GM23338 (cell line): ENCODE data around the gene SMYD3. TPM values are rescaled to one million over a fixed set of nuclear protein-coding genes. Genes with fewer than 3 reads are reported as not detected.

Source experiments
- ATAC-seq: fragments of 200-7000 bp; cut with Tn5 transposase; 3 replicates; pipeline ENCODE4 v1.9.1; 2020
- DNase-seq: peaks from one replicate; pipeline ENCODE4 v3.0.0-alpha.2; 2015; ENCODE audit warnings: low spot score
- H2AFZ ChIP-seq: fragments of 200-600 bp; sonication (generic); 2 replicates; pipeline ENCODE4 v1.8.0; 2016; ENCODE audit warnings: antibody characterized with exemption, mild to moderate bottlenecking, moderate library complexity
- H3F3A ChIP-seq: fragments of 200-600 bp; sonication (generic); replicated peaks from 2 replicates; pipeline ENCODE4 v1.8.0; 2017; ENCODE audit warnings: antibody characterized with exemption, mixed run types, low read depth
- H3K27ac ChIP-seq: fragments of 200-600 bp; sonication (generic); 2 replicates; pipeline ENCODE4 v1.6.1; 2016; ENCODE audit warnings: low read depth
- H3K27me3 ChIP-seq: fragments of 200-600 bp; sonication (generic); 2 replicates; pipeline ENCODE4 v1.8.0; 2016; ENCODE audit warnings: mild to moderate bottlenecking, mixed run types, moderate library complexity; ENCODE audit not compliant: insufficient read depth
- H3K36me3 ChIP-seq: fragments of 200-600 bp; sonication (generic); 2 replicates; pipeline ENCODE4 v1.8.0; 2016; ENCODE audit warnings: mild to moderate bottlenecking; ENCODE audit not compliant: insufficient read depth
- H3K4me1 ChIP-seq: fragments of 200-600 bp; sonication (generic); 2 replicates; pipeline ENCODE4 v1.8.0; 2016; ENCODE audit warnings: mild to moderate bottlenecking, moderate library complexity; ENCODE audit not compliant: insufficient read depth
- H3K4me2 ChIP-seq: fragments of 200-600 bp; sonication (generic); 2 replicates; pipeline ENCODE4 v1.7.1; 2017; ENCODE audit warnings: mixed run types
- H3K4me3 ChIP-seq: fragments of 200-600 bp; sonication (generic); 2 replicates; pipeline ENCODE4 v1.6.1; 2016; ENCODE audit warnings: mixed run types
- H3K79me2 ChIP-seq: fragments of 200-600 bp; sonication (generic); replicated peaks from 2 replicates; pipeline ENCODE4 v1.8.0; 2017; ENCODE audit warnings: mild to moderate bottlenecking; ENCODE audit not compliant: insufficient read depth
- H3K9me2 ChIP-seq: fragments of 200-600 bp; sonication (generic); 2 replicates; pipeline ENCODE4 v1.8.0; 2017; ENCODE audit not compliant: insufficient read depth
- H4K20me1 ChIP-seq: fragments of 200-600 bp; sonication (generic); replicated peaks from 2 replicates; pipeline ENCODE4 v1.8.0; 2017; ENCODE audit warnings: mild to moderate bottlenecking; ENCODE audit not compliant: insufficient read depth
- H3K27ac Mint-ChIP-seq: 2 replicates; pipeline ENCODE4 v1.8.0; 2020; ENCODE audit warnings: inconsistent platforms, mild to moderate bottlenecking, moderate library complexity, mixed read lengths
- H3K27me3 Mint-ChIP-seq: 3 replicates; pipeline ENCODE4 v1.8.0; 2022; ENCODE audit warnings: low read depth, mild to moderate bottlenecking, moderate library complexity, mixed read lengths, inconsistent platforms; ENCODE audit not compliant: insufficient read depth, poor library complexity
- H3K36me3 Mint-ChIP-seq: 3 replicates; pipeline ENCODE4 v1.8.0; 2021; ENCODE audit warnings: low read depth, mild to moderate bottlenecking, inconsistent platforms, moderate library complexity, mixed read lengths
- H3K4me1 Mint-ChIP-seq: 3 replicates; pipeline ENCODE4 v1.8.0; 2020; ENCODE audit warnings: mild to moderate bottlenecking, inconsistent platforms, mixed read lengths
- H3K4me3 Mint-ChIP-seq: 3 replicates; pipeline ENCODE4 v1.8.0; 2021; ENCODE audit warnings: moderate library complexity, mild to moderate bottlenecking, inconsistent platforms, mixed read lengths
- H3K9me3 Mint-ChIP-seq: 3 replicates; pipeline ENCODE4 v1.8.0; 2020; ENCODE audit warnings: moderate library complexity, mild to moderate bottlenecking, inconsistent platforms, mixed read lengths
- CREB1 ChIP-seq: fragments of 250-450 bp; sonication (Bioruptor Pico); IDR thresholded peaks from 2 replicates; pipeline ENCODE4 v1.5.0; 2020; ENCODE audit warnings: low read depth, mild to moderate bottlenecking, moderate library complexity
- ETS1 ChIP-seq: IDR thresholded peaks from 2 replicates; pipeline ENCODE4 v1.6.1; 2016; ENCODE audit warnings: antibody characterized with exemption
- EZH2 ChIP-seq: fragments of 200-600 bp; sonication (generic); IDR thresholded peaks from one replicate; pipeline ENCODE4 v1.8.0; 2017; ENCODE audit warnings: antibody characterized with exemption, mild to moderate bottlenecking, low read depth; ENCODE audit not compliant: unreplicated experiment
- EZH2phosphoT487 ChIP-seq: fragments of 200-600 bp; sonication (generic); IDR thresholded peaks from one replicate; pipeline ENCODE4 v1.8.1; 2018; ENCODE audit warnings: antibody characterized with exemption; ENCODE audit not compliant: unreplicated experiment
- JUNB ChIP-seq: IDR thresholded peaks from one replicate; pipeline ENCODE4 v1.6.1; 2016; ENCODE audit warnings: antibody characterized with exemption; ENCODE audit not compliant: unreplicated experiment
- NANOG ChIP-seq: IDR thresholded peaks from 2 replicates; pipeline ENCODE4 v1.6.1; 2016; ENCODE audit warnings: antibody characterized with exemption, borderline replicate concordance
- POLR2AphosphoS5 ChIP-seq: IDR thresholded peaks from 2 replicates; pipeline ENCODE4 v1.6.1; 2016; ENCODE audit warnings: antibody characterized with exemption, low read depth
- REST ChIP-seq: IDR thresholded peaks from one replicate; pipeline ENCODE4 v1.6.1; 2018; ENCODE audit warnings: antibody characterized with exemption; ENCODE audit not compliant: unreplicated experiment
- STAT1 ChIP-seq: IDR thresholded peaks from one replicate; pipeline ENCODE4 v1.6.1; 2016; ENCODE audit warnings: antibody characterized with exemption; ENCODE audit not compliant: unreplicated experiment
- ZNF114 ChIP-seq: fragments of 250-450 bp; sonication (Bioruptor Pico); IDR thresholded peaks from 2 replicates; pipeline ENCODE4 v1.5.0; 2020; ENCODE audit warnings: mild to moderate bottlenecking, moderate library complexity
- ZNF331 ChIP-seq: fragments of 250-450 bp; sonication (Bioruptor Pico); IDR thresholded peaks from 2 replicates; pipeline ENCODE4 v1.5.0; 2020; ENCODE audit warnings: low read depth, mild to moderate bottlenecking, moderate library complexity
- polyA plus RNA-seq: library from polyadenylated mRNA; unstranded; fragments of >200 nt; fragmentation: Nextera tagmentation; extraction: Ambion mirVana; gene quantifications from 2 replicates; pipeline ENCODE4 v1.2.1, GENCODE V29; 2016
- total RNA-seq: library from RNA; depleted of rRNA; stranded (reverse); fragments of >200 nt; shearing (Covaris generic); gene quantifications from 2 replicates; pipeline ENCODE4 v1.2.3, GENCODE V29; 2014
- TF ChIP-seq, protein P1 (sequence below), 2 experiments: fragments of 200-600 bp in 1 of 2; sonication (generic) in 1 of 2; conservative IDR thresholded peaks; 2 replicates each; pipeline versions ENCODE4 v1.5.1 to v1.6.1; 2016 to 2017; ENCODE audit warnings: antibody characterized with exemption in 2 of 2, low read depth in 2 of 2, mild to moderate bottlenecking in 2 of 2, moderate library complexity in 1 of 2
- TF ChIP-seq, protein P2 (sequence below): fragments of 250-450 bp; sonication (Bioruptor Pico); IDR thresholded peaks from 2 replicates; pipeline ENCODE4 v1.5.0; 2020; ENCODE audit warnings: mild to moderate bottlenecking, moderate library complexity

SMYD3 gene
- total and polyA plus RNA-seq, 2 experiments from 2014 or later = 31.8 to 34.4 TPM

DNA sequence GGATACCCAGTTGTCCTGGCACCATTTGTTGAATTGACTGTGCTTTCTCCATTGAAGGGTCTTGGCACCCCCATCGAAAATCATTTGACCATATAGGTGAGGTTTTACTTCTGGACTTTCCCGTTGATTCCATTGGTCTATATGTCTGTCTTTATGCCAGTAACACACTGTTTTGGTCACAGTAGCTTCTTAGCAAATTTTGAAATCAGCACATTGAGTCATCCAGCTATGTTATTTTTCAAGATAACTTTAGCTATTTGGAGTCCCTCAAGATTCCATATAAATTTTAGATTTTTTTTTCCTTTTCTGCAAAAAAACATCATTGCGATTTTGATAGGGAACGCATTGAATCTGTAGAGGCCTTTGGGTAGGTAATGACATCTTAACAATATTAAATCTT, 235.6 kb downstream of the SMYD3 start:
- no peak overlapping the region for H3K27ac ChIP-seq

More for the DNA sequence above, 235.6 kb downstream of the SMYD3 start:
- Mint-ChIP-seq H3K27ac (no peak overlapping the region), H3K4me3 (no peak overlapping the region), H3K4me1 (peaks cover 13% of the 10 kb centered on the region), H3K36me3 (no peaks in the 10 kb centered on the region), H3K9me3 (no peaks in the 10 kb centered on the region; the same call in 2 of the 3 replicates), H3K27me3 (no peaks in the 10 kb centered on the region)
- Histone ChIP-seq H3K9me2 (no peaks in the 10 kb centered on the region), H4K20me1 (no peaks in the 10 kb centered on the region), H3K4me2 (no peak overlapping the region), H3K27me3 (no peaks in the 10 kb centered on the region), H2AFZ (no peak overlapping the region), H3K4me3 (no peak overlapping the region), H3K4me1 (peaks cover 7% of the 10 kb centered on the region), H3K36me3 (no peaks in the 10 kb centered on the region), H3F3A (no peaks in the 10 kb centered on the region), H3K79me2 (no peaks in the 10 kb centered on the region)
- TF ChIP-seq ZNF114 = no peak
- no peak for TF ChIP-seq NANOG
- no peak for TF ChIP-seq CREB1
- TF ChIP-seq STAT1 = no peak
- no peak for TF ChIP-seq ZNF331 (CRISPR knock-in tag)
- TF ChIP-seq REST = no peak
- TF ChIP-seq, protein P1, sequence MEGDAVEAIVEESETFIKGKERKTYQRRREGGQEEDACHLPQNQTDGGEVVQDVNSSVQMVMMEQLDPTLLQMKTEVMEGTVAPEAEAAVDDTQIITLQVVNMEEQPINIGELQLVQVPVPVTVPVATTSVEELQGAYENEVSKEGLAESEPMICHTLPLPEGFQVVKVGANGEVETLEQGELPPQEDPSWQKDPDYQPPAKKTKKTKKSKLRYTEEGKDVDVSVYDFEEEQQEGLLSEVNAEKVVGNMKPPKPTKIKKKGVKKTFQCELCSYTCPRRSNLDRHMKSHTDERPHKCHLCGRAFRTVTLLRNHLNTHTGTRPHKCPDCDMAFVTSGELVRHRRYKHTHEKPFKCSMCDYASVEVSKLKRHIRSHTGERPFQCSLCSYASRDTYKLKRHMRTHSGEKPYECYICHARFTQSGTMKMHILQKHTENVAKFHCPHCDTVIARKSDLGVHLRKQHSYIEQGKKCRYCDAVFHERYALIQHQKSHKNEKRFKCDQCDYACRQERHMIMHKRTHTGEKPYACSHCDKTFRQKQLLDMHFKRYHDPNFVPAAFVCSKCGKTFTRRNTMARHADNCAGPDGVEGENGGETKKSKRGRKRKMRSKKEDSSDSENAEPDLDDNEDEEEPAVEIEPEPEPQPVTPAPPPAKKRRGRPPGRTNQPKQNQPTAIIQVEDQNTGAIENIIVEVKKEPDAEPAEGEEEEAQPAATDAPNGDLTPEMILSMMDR (conservative IDR thresholded peaks at IDR 0.05; ENCODE audit: low read depth in 2 of 2) = no peak
- TF ChIP-seq ETS1 = no peak
- TF ChIP-seq JUNB = no peak
- TF ChIP-seq POLR2AphosphoS5 = no peak
- TF ChIP-seq, protein P2, sequence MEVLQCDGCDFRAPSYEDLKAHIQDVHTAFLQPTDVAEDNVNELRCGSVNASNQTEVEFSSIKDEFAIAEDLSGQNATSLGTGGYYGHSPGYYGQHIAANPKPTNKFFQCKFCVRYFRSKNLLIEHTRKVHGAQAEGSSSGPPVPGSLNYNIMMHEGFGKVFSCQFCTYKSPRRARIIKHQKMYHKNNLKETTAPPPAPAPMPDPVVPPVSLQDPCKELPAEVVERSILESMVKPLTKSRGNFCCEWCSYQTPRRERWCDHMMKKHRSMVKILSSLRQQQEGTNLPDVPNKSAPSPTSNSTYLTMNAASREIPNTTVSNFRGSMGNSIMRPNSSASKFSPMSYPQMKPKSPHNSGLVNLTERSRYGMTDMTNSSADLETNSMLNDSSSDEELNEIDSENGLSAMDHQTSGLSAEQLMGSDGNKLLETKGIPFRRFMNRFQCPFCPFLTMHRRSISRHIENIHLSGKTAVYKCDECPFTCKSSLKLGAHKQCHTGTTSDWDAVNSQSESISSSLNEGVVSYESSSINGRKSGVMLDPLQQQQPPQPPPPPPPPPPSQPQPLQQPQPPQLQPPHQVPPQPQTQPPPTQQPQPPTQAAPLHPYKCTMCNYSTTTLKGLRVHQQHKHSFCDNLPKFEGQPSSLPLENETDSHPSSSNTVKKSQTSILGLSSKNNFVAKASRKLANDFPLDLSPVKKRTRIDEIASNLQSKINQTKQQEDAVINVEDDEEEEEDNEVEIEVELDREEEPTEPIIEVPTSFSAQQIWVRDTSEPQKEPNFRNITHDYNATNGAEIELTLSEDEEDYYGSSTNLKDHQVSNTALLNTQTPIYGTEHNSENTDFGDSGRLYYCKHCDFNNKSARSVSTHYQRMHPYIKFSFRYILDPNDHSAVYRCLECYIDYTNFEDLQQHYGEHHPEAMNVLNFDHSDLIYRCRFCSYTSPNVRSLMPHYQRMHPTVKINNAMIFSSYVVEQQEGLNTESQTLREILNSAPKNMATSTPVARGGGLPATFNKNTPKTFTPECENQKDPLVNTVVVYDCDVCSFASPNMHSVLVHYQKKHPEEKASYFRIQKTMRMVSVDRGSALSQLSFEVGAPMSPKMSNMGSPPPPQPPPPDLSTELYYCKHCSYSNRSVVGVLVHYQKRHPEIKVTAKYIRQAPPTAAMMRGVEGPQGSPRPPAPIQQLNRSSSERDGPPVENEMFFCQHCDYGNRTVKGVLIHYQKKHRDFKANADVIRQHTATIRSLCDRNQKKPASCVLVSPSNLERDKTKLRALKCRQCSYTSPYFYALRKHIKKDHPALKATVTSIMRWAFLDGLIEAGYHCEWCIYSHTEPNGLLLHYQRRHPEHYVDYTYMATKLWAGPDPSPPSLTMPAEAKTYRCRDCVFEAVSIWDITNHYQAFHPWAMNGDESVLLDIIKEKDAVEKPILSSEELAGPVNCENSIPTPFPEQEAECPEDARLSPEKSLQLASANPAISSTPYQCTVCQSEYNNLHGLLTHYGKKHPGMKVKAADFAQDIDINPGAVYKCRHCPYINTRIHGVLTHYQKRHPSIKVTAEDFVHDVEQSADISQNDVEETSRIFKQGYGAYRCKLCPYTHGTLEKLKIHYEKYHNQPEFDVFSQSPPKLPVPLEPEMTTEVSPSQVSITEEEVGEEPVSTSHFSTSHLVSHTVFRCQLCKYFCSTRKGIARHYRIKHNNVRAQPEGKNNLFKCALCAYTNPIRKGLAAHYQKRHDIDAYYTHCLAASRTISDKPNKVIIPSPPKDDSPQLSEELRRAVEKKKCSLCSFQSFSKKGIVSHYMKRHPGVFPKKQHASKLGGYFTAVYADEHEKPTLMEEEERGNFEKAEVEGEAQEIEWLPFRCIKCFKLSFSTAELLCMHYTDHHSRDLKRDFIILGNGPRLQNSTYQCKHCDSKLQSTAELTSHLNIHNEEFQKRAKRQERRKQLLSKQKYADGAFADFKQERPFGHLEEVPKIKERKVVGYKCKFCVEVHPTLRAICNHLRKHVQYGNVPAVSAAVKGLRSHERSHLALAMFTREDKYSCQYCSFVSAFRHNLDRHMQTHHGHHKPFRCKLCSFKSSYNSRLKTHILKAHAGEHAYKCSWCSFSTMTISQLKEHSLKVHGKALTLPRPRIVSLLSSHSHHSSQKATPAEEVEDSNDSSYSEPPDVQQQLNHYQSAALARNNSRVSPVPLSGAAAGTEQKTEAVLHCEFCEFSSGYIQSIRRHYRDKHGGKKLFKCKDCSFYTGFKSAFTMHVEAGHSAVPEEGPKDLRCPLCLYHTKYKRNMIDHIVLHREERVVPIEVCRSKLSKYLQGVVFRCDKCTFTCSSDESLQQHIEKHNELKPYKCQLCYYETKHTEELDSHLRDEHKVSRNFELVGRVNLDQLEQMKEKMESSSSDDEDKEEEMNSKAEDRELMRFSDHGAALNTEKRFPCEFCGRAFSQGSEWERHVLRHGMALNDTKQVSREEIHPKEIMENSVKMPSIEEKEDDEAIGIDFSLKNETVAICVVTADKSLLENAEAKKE = no peak
- TF ChIP-seq EZH2phosphoT487 = no peak
- no peak for TF ChIP-seq EZH2
- no peak for ATAC-seq
- no peak for DNase-seq
